PC-9 (cell line): Measurements from ENCODE around the gene FAM221B. TPM values are rescaled to one million over a fixed set of nuclear protein-coding genes. Genes with fewer than 3 reads are reported as not detected.

ENCODE experiments used
- BruUV-seq: library from RNA; stranded (reverse); fragments of 400-500 nt; replicated peaks from 2 replicates; lab custom pipeline; 2021; lab: Mats Ljungman, UMichigan
- CTCF ChIA-PET: fragments of 300-600 bp; sonication (Branson Sonifier 250); formaldehyde crosslinking; loops from one replicate; lab custom pipeline; 2022; ENCODE audit warnings: antibody characterized with exemption; lab: Charles Lee
- POLR2A ChIA-PET: fragments of 300-600 bp; sonication (Branson Sonifier 250); formaldehyde crosslinking; loops from one replicate; lab custom pipeline; 2022; ENCODE audit warnings: antibody characterized with exemption; ENCODE audit not compliant: unreplicated experiment; lab: Charles Lee
- DNase-seq, 2 experiments: peaks; one replicate each; pipeline versions ENCODE4 v3.0.0 to v3.0.0-alpha.2; 2015 to 2022; ENCODE audit warnings: mixed read lengths in 1 of 2
- H2AFZ ChIP-seq: fragments of 200-600 bp; sonication (generic); 2 replicates; pipeline ENCODE4 v1.8.1; 2017; ENCODE audit warnings: antibody characterized with exemption
- H3F3A ChIP-seq: fragments of 200-600 bp; sonication (generic); 2 replicates; pipeline ENCODE4 v1.8.1; 2017; ENCODE audit warnings: antibody characterized with exemption, mild to moderate bottlenecking, low read depth; ENCODE audit not compliant: insufficient read depth
- H3K27ac ChIP-seq: fragments of 200-600 bp; sonication (generic); 2 replicates; pipeline ENCODE4 v1.6.1; 2016; ENCODE audit warnings: mixed run types
- H3K27me3 ChIP-seq: fragments of 200-600 bp; sonication (generic); 2 replicates; pipeline ENCODE4 v1.6.1; 2016; ENCODE audit warnings: low read depth, mixed run types; ENCODE audit not compliant: insufficient read depth
- H3K36me3 ChIP-seq: fragments of 200-600 bp; sonication (generic); 2 replicates; pipeline ENCODE4 v1.6.1; 2016; ENCODE audit warnings: low read depth, mixed run types
- H3K4me1 ChIP-seq: fragments of 200-600 bp; sonication (generic); replicated peaks from 2 replicates; pipeline ENCODE4 v1.6.1; 2016; ENCODE audit warnings: mixed run types; ENCODE audit not compliant: insufficient read depth
- H3K4me2 ChIP-seq: fragments of 200-600 bp; sonication (generic); 2 replicates; pipeline ENCODE4 v1.6.1; 2017; ENCODE audit warnings: mixed run types
- H3K4me3 ChIP-seq: fragments of 200-600 bp; sonication (generic); 2 replicates; pipeline ENCODE4 v1.6.1; 2016; ENCODE audit warnings: mixed run types
- H3K79me2 ChIP-seq: fragments of 200-600 bp; sonication (generic); 2 replicates; pipeline ENCODE4 v1.6.1; 2017; ENCODE audit warnings: low read depth, mixed run types
- H3K9me2 ChIP-seq: fragments of 200-600 bp; sonication (generic); 2 replicates; pipeline ENCODE4 v1.8.1; 2017; ENCODE audit warnings: mild to moderate bottlenecking; ENCODE audit not compliant: insufficient read depth
- H3K9me3 ChIP-seq: fragments of 200-600 bp; sonication (generic); 2 replicates; pipeline ENCODE4 v1.8.1; 2016; ENCODE audit warnings: low read depth; ENCODE audit not compliant: insufficient read depth
- H4K20me1 ChIP-seq: fragments of 200-600 bp; sonication (generic); 2 replicates; pipeline ENCODE4 v1.8.1; 2017; ENCODE audit not compliant: insufficient read depth
- EZH2 ChIP-seq: fragments of 200-600 bp; sonication (generic); IDR thresholded peaks from 2 replicates; pipeline ENCODE4 v1.8.0; 2017; ENCODE audit warnings: antibody characterized with exemption, low read depth
- intact Hi-C: fragments of 100-400 bp; cut with micrococcal nuclease; formaldehyde crosslinking; loops from one replicate; pipeline ENCODE4 v1.10.0; 2022; ENCODE audit not compliant: unreplicated experiment
- total RNA-seq: library from RNA; stranded (reverse); gene quantifications from 2 replicates; pipeline ENCODE4 v1.2.3, GENCODE V29; 2021
- TF ChIP-seq, protein P1 (sequence below): fragments of 200-600 bp; sonication (generic); conservative IDR thresholded peaks from 2 replicates; pipeline ENCODE4 v1.6.1; 2017; ENCODE audit warnings: mixed run types, antibody characterized with exemption, mild to moderate bottlenecking, moderate library complexity

Gene FAM221B
- total RNA-seq, 1 experiment from 2014 or later: not detected

DNA sequence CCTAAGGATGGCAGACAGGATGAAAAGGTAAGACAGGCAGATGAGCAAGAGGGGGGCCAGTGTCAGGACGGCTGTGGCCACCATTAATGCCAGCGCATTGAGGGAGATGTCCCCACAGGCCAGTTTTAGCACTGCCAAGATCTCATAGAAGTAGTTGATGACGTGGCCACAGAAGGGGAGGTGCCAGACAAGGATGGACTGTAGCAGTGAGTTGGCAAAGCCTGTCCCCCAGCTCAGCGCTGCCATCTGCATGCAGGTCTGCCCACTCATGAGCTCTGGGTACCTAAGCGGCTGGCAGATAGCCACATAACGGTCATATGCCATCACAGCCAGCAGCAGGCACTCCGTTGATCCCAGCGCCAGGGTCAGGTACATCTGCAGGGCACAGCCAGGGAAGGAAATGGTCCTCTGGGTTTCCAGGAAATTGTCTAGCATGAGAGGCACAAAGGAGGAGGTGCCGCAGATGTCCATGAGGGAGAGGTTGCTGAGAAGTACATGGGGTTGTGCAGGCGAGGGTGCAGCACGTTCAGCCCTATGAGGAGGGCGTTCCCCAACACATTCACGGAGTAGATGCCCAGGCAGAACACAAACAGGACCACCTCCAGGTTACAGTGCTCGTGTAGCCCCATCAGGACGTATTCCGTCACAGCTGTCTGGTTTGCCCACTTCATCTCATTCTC, 30.9 kb upstream of the FAM221B start:
- DNase-seq: no peak
- H4K20me1 ChIP-seq: no peaks in the 10 kb centered on the region
- CTCF ChIA-PET: no interaction called here

DNA sequence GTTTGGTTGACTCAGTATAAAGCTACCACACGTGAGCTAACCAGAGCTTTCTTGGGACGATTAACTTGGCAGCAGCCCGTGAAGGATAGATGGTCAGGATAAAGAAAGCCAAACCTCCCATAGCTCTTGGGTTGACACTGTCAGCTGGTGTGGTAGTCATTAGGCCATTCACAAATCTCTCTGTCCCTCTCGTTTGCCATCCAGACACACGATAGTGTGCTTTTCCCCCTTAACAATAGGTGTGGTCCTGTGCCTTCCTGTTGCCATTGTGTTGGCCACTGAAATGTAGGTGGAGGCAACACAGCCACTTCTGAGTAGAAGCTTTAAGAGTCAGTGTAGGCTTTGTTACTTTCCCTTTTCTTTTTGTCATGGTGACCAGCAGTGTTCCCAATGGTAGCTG, 29.9 kb upstream of the FAM221B start:
- Histone ChIP-seq H3F3A (no peaks in the 10 kb centered on the region), H4K20me1 (no peaks in the 10 kb centered on the region), H3K9me3 (no peaks in the 10 kb centered on the region), H3K79me2 (no peaks in the 10 kb centered on the region), H3K36me3 (no peaks in the 10 kb centered on the region), H2AFZ (no peak overlapping the region), H3K27ac (no peak overlapping the region), H3K27me3 (0 out of 2 replicates have a peak, but pooled peaks cover 7% of the 10 kb centered on the region), H3K4me1 (no peaks in the 10 kb centered on the region), H3K4me2 (no peak overlapping the region), H3K4me3 (no peak overlapping the region), H3K9me2 (no peaks in the 10 kb centered on the region)
- TF ChIP-seq, protein P1, sequence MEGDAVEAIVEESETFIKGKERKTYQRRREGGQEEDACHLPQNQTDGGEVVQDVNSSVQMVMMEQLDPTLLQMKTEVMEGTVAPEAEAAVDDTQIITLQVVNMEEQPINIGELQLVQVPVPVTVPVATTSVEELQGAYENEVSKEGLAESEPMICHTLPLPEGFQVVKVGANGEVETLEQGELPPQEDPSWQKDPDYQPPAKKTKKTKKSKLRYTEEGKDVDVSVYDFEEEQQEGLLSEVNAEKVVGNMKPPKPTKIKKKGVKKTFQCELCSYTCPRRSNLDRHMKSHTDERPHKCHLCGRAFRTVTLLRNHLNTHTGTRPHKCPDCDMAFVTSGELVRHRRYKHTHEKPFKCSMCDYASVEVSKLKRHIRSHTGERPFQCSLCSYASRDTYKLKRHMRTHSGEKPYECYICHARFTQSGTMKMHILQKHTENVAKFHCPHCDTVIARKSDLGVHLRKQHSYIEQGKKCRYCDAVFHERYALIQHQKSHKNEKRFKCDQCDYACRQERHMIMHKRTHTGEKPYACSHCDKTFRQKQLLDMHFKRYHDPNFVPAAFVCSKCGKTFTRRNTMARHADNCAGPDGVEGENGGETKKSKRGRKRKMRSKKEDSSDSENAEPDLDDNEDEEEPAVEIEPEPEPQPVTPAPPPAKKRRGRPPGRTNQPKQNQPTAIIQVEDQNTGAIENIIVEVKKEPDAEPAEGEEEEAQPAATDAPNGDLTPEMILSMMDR: no peak
- POLR2A ChIA-PET: no interaction called here
- intact Hi-C loops: no loop called here
- no peak for DNase-seq
- CTCF ChIA-PET: interaction anchor here (0.6 kb wide), 1 partner anchor 134 kb away, joined by 5 read pairs; no protein-coding TSS in a partner anchor
- BruUV-seq: no TSS peak

More for the DNA sequence above, 30.9 kb upstream of the FAM221B start:
- H3K9me2 ChIP-seq: no peaks in the 10 kb centered on the region
- BruUV-seq: no TSS peak
- POLR2A ChIA-PET: no interaction called here
- no peak overlapping the region for H3K4me2 ChIP-seq
- intact Hi-C loops: no loop called here
- H3K9me3 ChIP-seq: no peaks in the 10 kb centered on the region
- TF ChIP-seq, protein P1: no peak
- TF ChIP-seq EZH2: no peak
- H3F3A ChIP-seq: no peaks in the 10 kb centered on the region
- H3K4me1 ChIP-seq: no peaks in the 10 kb centered on the region
- H3K79me2 ChIP-seq: no peaks in the 10 kb centered on the region
- 0 out of 2 replicates have a peak, but pooled peaks cover 7% of the 10 kb centered on the region for H3K27me3 ChIP-seq
- no peak overlapping the region for H3K4me3 ChIP-seq
- H2AFZ ChIP-seq: no peak overlapping the region
- no peak overlapping the region for H3K27ac ChIP-seq
- H3K36me3 ChIP-seq: no peaks in the 10 kb centered on the region

DNA sequence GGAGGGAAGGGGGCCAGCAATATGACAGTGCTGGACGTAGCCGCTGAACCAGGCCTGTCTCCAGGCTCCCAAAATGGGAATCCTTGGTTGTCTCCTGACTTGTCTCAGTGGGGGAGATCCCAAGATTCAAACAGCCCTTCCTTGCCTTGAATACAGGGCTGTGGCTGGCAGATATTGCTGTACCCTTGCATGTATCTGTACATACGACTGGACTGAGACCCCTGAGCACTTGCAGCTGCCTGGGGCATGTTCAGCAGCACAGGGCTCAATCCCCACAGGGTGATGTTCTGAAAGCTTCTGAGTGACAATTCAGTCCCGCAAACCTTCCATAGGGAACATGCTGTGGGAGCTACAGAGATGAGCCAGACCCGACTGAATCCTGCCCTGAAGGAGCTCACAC, 28.4 kb upstream of the FAM221B start:
- Histone ChIP-seq H3K4me1 (no peaks in the 10 kb centered on the region), H3K27ac (no peak overlapping the region), H3K4me3 (no peak overlapping the region), H3F3A (no peaks in the 10 kb centered on the region), H3K79me2 (no peaks in the 10 kb centered on the region), H3K36me3 (no peaks in the 10 kb centered on the region), H3K9me2 (no peaks in the 10 kb centered on the region), H3K27me3 (0 out of 2 replicates have a peak, but pooled peaks cover 7% of the 10 kb centered on the region), H3K4me2 (no peak overlapping the region), H3K9me3 (no peaks in the 10 kb centered on the region), H4K20me1 (no peaks in the 10 kb centered on the region), H2AFZ (no peak overlapping the region)
- TF ChIP-seq EZH2: no peak
- TF ChIP-seq, protein P1: no peak
- POLR2A ChIA-PET: no interaction called here
- CTCF ChIA-PET: no interaction called here
- DNase-seq: no peak
- BruUV-seq: no TSS peak
- intact Hi-C loops: no loop called here
